Calu3 (cell line): Measurements from ENCODE around the gene PTPRR. TPM values are rescaled to one million over a fixed set of nuclear protein-coding genes. Genes with fewer than 3 reads are reported as not detected.

ENCODE experiments used
- BruUV-seq: library from RNA; stranded (reverse); fragments of 400-500 nt; replicated peaks from 2 replicates; lab custom pipeline; 2021; lab: Mats Ljungman, UMichigan
- CTCF ChIA-PET: fragments of 300-600 bp; sonication (Branson Sonifier 250); formaldehyde crosslinking; loops from one replicate; lab custom pipeline; 2022; ENCODE audit warnings: antibody characterized with exemption; lab: Charles Lee
- DNase-seq: peaks from one replicate; pipeline ENCODE4 v3.0.0; 2022
- H3K27ac Mint-ChIP-seq: one replicate; pipeline ENCODE4 v1.8.0; 2022; ENCODE audit warnings: mixed read lengths; ENCODE audit not compliant: unreplicated experiment
- H3K27me3 Mint-ChIP-seq: one replicate; pipeline ENCODE4 v1.8.0; 2022; ENCODE audit warnings: mixed read lengths; ENCODE audit not compliant: unreplicated experiment
- H3K36me3 Mint-ChIP-seq: one replicate; pipeline ENCODE4 v1.8.0; 2022; ENCODE audit warnings: mild to moderate bottlenecking, moderate library complexity, mixed read lengths; ENCODE audit not compliant: insufficient read depth, unreplicated experiment
- H3K4me1 Mint-ChIP-seq: one replicate; pipeline ENCODE4 v1.8.0; 2022; ENCODE audit warnings: mild to moderate bottlenecking, low read depth, mixed read lengths; ENCODE audit not compliant: unreplicated experiment
- H3K4me3 Mint-ChIP-seq: one replicate; pipeline ENCODE4 v1.8.0; 2022; ENCODE audit warnings: mild to moderate bottlenecking, low read depth, moderate library complexity, mixed read lengths; ENCODE audit not compliant: unreplicated experiment
- H3K9me3 Mint-ChIP-seq: one replicate; pipeline ENCODE4 v1.8.0; 2022; ENCODE audit warnings: low read depth, mixed read lengths; ENCODE audit not compliant: unreplicated experiment
- intact Hi-C: fragments of 100-400 bp; cut with micrococcal nuclease; formaldehyde crosslinking; loops from one replicate; pipeline ENCODE4 v1.10.0; 2022; ENCODE audit not compliant: unreplicated experiment
- total RNA-seq: library from RNA; stranded (reverse); gene quantifications from 2 replicates; pipeline ENCODE4 v1.2.3, GENCODE V29; 2022
- TF ChIP-seq, protein P1 (sequence below): fragments of 200-600 bp; IDR thresholded peaks from one replicate; pipeline ENCODE4 v1.8.0; 2022; ENCODE audit warnings: antibody characterized with exemption; ENCODE audit not compliant: unreplicated experiment

PTPRR gene
- total RNA-seq, 1 experiment from 2014 or later: 39.1 TPM

DNA sequence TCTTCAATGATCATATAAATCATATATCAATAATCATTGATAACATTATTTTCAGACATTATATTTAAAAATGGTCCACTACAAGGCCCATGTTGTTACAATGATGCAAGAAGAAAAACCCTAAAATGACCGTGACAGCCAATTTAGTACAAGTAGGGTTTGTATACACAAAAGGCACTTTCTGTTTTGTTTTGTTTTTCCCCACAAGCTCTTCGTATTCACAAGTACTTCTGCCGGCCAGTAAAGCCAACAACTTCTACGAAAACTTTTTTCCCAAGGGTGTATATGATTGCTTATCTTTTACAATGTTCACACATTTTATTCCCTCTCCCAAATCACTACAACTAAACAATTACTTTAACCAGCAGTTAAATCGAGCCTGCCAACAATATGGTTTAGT lies 292.9 kb downstream of the PTPRR start:
- intact Hi-C loops: no loop called here
- Mint-ChIP-seq H3K27me3 (no peaks in the 10 kb centered on the region), H3K9me3 (no peaks in the 10 kb centered on the region), H3K4me1 (peaks cover 20% of the 10 kb centered on the region), H3K27ac (no peak overlapping the region), H3K4me3 (no peak overlapping the region), H3K36me3 (peaks cover 3% of the 10 kb centered on the region)
- DNase-seq: no peak
- no TSS peak for BruUV-seq
- TF ChIP-seq, protein P1, sequence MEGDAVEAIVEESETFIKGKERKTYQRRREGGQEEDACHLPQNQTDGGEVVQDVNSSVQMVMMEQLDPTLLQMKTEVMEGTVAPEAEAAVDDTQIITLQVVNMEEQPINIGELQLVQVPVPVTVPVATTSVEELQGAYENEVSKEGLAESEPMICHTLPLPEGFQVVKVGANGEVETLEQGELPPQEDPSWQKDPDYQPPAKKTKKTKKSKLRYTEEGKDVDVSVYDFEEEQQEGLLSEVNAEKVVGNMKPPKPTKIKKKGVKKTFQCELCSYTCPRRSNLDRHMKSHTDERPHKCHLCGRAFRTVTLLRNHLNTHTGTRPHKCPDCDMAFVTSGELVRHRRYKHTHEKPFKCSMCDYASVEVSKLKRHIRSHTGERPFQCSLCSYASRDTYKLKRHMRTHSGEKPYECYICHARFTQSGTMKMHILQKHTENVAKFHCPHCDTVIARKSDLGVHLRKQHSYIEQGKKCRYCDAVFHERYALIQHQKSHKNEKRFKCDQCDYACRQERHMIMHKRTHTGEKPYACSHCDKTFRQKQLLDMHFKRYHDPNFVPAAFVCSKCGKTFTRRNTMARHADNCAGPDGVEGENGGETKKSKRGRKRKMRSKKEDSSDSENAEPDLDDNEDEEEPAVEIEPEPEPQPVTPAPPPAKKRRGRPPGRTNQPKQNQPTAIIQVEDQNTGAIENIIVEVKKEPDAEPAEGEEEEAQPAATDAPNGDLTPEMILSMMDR: no peak
- CTCF ChIA-PET: no interaction called here

- Mint-ChIP-seq H3K36me3 (peaks cover 3% of the 10 kb centered on the region), H3K4me1 (peaks cover 20% of the 10 kb centered on the region), H3K27me3 (no peaks in the 10 kb centered on the region), H3K4me3 (no peak overlapping the region), H3K9me3 (no peaks in the 10 kb centered on the region), H3K27ac (no peak overlapping the region)
- CTCF ChIA-PET: no interaction called here
- intact Hi-C loops: no loop called here
- no peak for DNase-seq
- no TSS peak for BruUV-seq
- TF ChIP-seq, protein P1: no peak
Observed at GRCh38 chr12:70626180-70626579, 294.4 kb downstream of the PTPRR start.

GRCh38 chr12:70619471-70620152 lies 300.9 kb downstream of the PTPRR start:
- TF ChIP-seq, protein P1: no peak
- CTCF ChIA-PET: no interaction called here
- intact Hi-C loops: no loop called here
- no TSS peak for BruUV-seq
- H3K27ac Mint-ChIP-seq: no peak overlapping the region
- H3K4me1 Mint-ChIP-seq: no peaks in the 10 kb centered on the region
- no peaks in the 10 kb centered on the region for H3K27me3 Mint-ChIP-seq
- H3K9me3 Mint-ChIP-seq: no peaks in the 10 kb centered on the region
- no peak overlapping the region for H3K4me3 Mint-ChIP-seq
- no peaks in the 10 kb centered on the region for H3K36me3 Mint-ChIP-seq
- no peak for DNase-seq

DNA sequence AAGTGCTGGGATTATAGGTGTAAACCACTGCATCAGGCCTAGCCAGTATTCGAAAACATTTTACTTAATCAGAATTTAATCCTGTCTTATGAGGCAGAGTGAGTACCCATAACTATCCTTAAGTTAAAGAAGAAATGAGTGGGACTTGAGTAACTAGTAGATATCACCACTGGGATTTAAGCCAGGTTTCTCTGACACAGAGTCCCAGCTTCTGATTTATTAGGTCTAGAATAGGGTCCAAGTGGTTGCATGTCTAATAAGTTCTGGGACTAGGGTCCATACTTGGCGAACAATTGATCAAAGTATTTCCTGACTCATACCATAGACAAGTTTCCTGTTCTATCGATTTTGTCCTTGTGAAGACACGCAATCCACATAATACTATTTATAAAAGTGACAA lies 302.2 kb downstream of the PTPRR start:
- intact Hi-C loops: no loop called here
- H3K36me3 Mint-ChIP-seq: no peaks in the 10 kb centered on the region
- no TSS peak for BruUV-seq
- H3K4me3 Mint-ChIP-seq: no peak overlapping the region
- CTCF ChIA-PET: no interaction called here
- no peak overlapping the region for H3K27ac Mint-ChIP-seq
- TF ChIP-seq, protein P1: no peak
- no peaks in the 10 kb centered on the region for H3K9me3 Mint-ChIP-seq
- no peaks in the 10 kb centered on the region for H3K27me3 Mint-ChIP-seq
- H3K4me1 Mint-ChIP-seq: peaks cover 7% of the 10 kb centered on the region
- no peak for DNase-seq
